PC-9 (cell line): ENCODE data around the gene TMEM108. TPM values are rescaled to one million over a fixed set of nuclear protein-coding genes. Genes with fewer than 3 reads are reported as not detected.

Experiments used
- BruUV-seq: library from RNA; stranded (reverse); fragments of 400-500 nt; replicated peaks from 2 replicates; lab custom pipeline; 2021; lab: Mats Ljungman, UMichigan
- CTCF ChIA-PET: fragments of 300-600 bp; sonication (Branson Sonifier 250); formaldehyde crosslinking; loops from one replicate; lab custom pipeline; 2022; ENCODE audit warnings: antibody characterized with exemption; lab: Charles Lee
- POLR2A ChIA-PET: fragments of 300-600 bp; sonication (Branson Sonifier 250); formaldehyde crosslinking; loops from one replicate; lab custom pipeline; 2022; ENCODE audit warnings: antibody characterized with exemption; ENCODE audit not compliant: unreplicated experiment; lab: Charles Lee
- DNase-seq, 2 experiments: peaks; one replicate each; pipeline versions ENCODE4 v3.0.0 to v3.0.0-alpha.2; 2015 to 2022; ENCODE audit warnings: mixed read lengths in 1 of 2
- H2AFZ ChIP-seq: fragments of 200-600 bp; sonication (generic); 2 replicates; pipeline ENCODE4 v1.8.1; 2017; ENCODE audit warnings: antibody characterized with exemption
- H3F3A ChIP-seq: fragments of 200-600 bp; sonication (generic); 2 replicates; pipeline ENCODE4 v1.8.1; 2017; ENCODE audit warnings: antibody characterized with exemption, mild to moderate bottlenecking, low read depth; ENCODE audit not compliant: insufficient read depth
- H3K27ac ChIP-seq: fragments of 200-600 bp; sonication (generic); 2 replicates; pipeline ENCODE4 v1.6.1; 2016; ENCODE audit warnings: mixed run types
- H3K27me3 ChIP-seq: fragments of 200-600 bp; sonication (generic); 2 replicates; pipeline ENCODE4 v1.6.1; 2016; ENCODE audit warnings: low read depth, mixed run types; ENCODE audit not compliant: insufficient read depth
- H3K36me3 ChIP-seq: fragments of 200-600 bp; sonication (generic); 2 replicates; pipeline ENCODE4 v1.6.1; 2016; ENCODE audit warnings: low read depth, mixed run types
- H3K4me1 ChIP-seq: fragments of 200-600 bp; sonication (generic); replicated peaks from 2 replicates; pipeline ENCODE4 v1.6.1; 2016; ENCODE audit warnings: mixed run types; ENCODE audit not compliant: insufficient read depth
- H3K4me2 ChIP-seq: fragments of 200-600 bp; sonication (generic); 2 replicates; pipeline ENCODE4 v1.6.1; 2017; ENCODE audit warnings: mixed run types
- H3K4me3 ChIP-seq: fragments of 200-600 bp; sonication (generic); 2 replicates; pipeline ENCODE4 v1.6.1; 2016; ENCODE audit warnings: mixed run types
- H3K79me2 ChIP-seq: fragments of 200-600 bp; sonication (generic); 2 replicates; pipeline ENCODE4 v1.6.1; 2017; ENCODE audit warnings: low read depth, mixed run types
- H3K9me2 ChIP-seq: fragments of 200-600 bp; sonication (generic); 2 replicates; pipeline ENCODE4 v1.8.1; 2017; ENCODE audit warnings: mild to moderate bottlenecking; ENCODE audit not compliant: insufficient read depth
- H3K9me3 ChIP-seq: fragments of 200-600 bp; sonication (generic); 2 replicates; pipeline ENCODE4 v1.8.1; 2016; ENCODE audit warnings: low read depth; ENCODE audit not compliant: insufficient read depth
- H4K20me1 ChIP-seq: fragments of 200-600 bp; sonication (generic); 2 replicates; pipeline ENCODE4 v1.8.1; 2017; ENCODE audit not compliant: insufficient read depth
- CTCF ChIP-seq: fragments of 200-600 bp; sonication (generic); conservative IDR thresholded peaks from 2 replicates; pipeline ENCODE4 v1.6.1; 2017; ENCODE audit warnings: mixed run types, antibody characterized with exemption, mild to moderate bottlenecking, moderate library complexity
- EZH2 ChIP-seq: fragments of 200-600 bp; sonication (generic); IDR thresholded peaks from 2 replicates; pipeline ENCODE4 v1.8.0; 2017; ENCODE audit warnings: antibody characterized with exemption, low read depth
- intact Hi-C: fragments of 100-400 bp; cut with micrococcal nuclease; formaldehyde crosslinking; loops from one replicate; pipeline ENCODE4 v1.10.0; 2022; ENCODE audit not compliant: unreplicated experiment
- total RNA-seq: library from RNA; stranded (reverse); gene quantifications from 2 replicates; pipeline ENCODE4 v1.2.3, GENCODE V29; 2021

Gene TMEM108
- total RNA-seq, 1 experiment from 2014 or later = not detected

- no peak for DNase-seq
- no peaks in the 10 kb centered on the region for H3K4me1 ChIP-seq
- no peak overlapping the region for H3K4me3 ChIP-seq
- ChIA-PET CTCF (no interaction called here), POLR2A (no interaction called here)
- peaks cover 33% of the 10 kb centered on the region for H3K27me3 ChIP-seq
- BruUV-seq = no TSS peak
- TF ChIP-seq CTCF = no peak
- no peak for TF ChIP-seq EZH2
- no peaks in the 10 kb centered on the region for H3K36me3 ChIP-seq
- no peaks in the 10 kb centered on the region for H3K79me2 ChIP-seq
- H3K9me3 ChIP-seq = no peaks in the 10 kb centered on the region
- no peak overlapping the region for H3K27ac ChIP-seq
- H3F3A ChIP-seq = no peaks in the 10 kb centered on the region
- intact Hi-C loops = no loop called here
- no peak overlapping the region for H3K4me2 ChIP-seq
- no peak overlapping the region for H2AFZ ChIP-seq
- H4K20me1 ChIP-seq = no peaks in the 10 kb centered on the region
- H3K9me2 ChIP-seq = no peaks in the 10 kb centered on the region; the same call in 1 of the 2 replicates
These were observed 154.3 kb downstream of the TMEM108 start for GRCh38 chr3:133192363-133192945.

- CTCF ChIA-PET = no interaction called here
These were observed 154.8 kb downstream of the TMEM108 start for GRCh38 chr3:133192967-133193366.

GRCh38 chr3:133196527-133196926 is 158.3 kb downstream of the TMEM108 start:
- no peaks in the 10 kb centered on the region for H3F3A ChIP-seq
- H3K4me3 ChIP-seq = no peak overlapping the region
- H3K36me3 ChIP-seq = no peaks in the 10 kb centered on the region
- no peaks in the 10 kb centered on the region for H3K9me2 ChIP-seq
- no peak for TF ChIP-seq EZH2
- TF ChIP-seq CTCF = no peak
- H3K79me2 ChIP-seq = no peaks in the 10 kb centered on the region
- intact Hi-C loops = no loop called here
- no peak overlapping the region for H2AFZ ChIP-seq
- H3K4me1 ChIP-seq = no peaks in the 10 kb centered on the region
- H3K9me3 ChIP-seq = no peaks in the 10 kb centered on the region
- peaks cover 57% of the 10 kb centered on the region for H3K27me3 ChIP-seq
- H3K27ac ChIP-seq = no peak overlapping the region
- BruUV-seq = no TSS peak
- ChIA-PET CTCF (no interaction called here), POLR2A (no interaction called here)
- DNase-seq = no peak
- no peak overlapping the region for H3K4me2 ChIP-seq
- no peaks in the 10 kb centered on the region for H4K20me1 ChIP-seq

More at GRCh38 chr3:133192967-133193366, 154.8 kb downstream of the TMEM108 start:
- Histone ChIP-seq H3K4me3 (no peak overlapping the region), H4K20me1 (no peaks in the 10 kb centered on the region), H3F3A (no peaks in the 10 kb centered on the region), H3K4me2 (no peak overlapping the region), H3K27me3 (peaks cover 38% of the 10 kb centered on the region), H3K36me3 (no peaks in the 10 kb centered on the region), H3K27ac (no peak overlapping the region), H3K4me1 (no peaks in the 10 kb centered on the region), H3K9me2 (no peaks in the 10 kb centered on the region; the same call in 1 of the 2 replicates), H3K79me2 (no peaks in the 10 kb centered on the region), H3K9me3 (no peaks in the 10 kb centered on the region), H2AFZ (no peak overlapping the region)
- no TSS peak for BruUV-seq
- no peak for TF ChIP-seq CTCF
- TF ChIP-seq EZH2 = no peak
- intact Hi-C loops = no loop called here
- DNase-seq = no peak
- POLR2A ChIA-PET = no interaction called here
